Stimulated activated CD8-positive, alpha-beta memory T cell treated with anti-CD3 and anti-CD28 coated beads, Interleukin-4, amount 100 ng/mL, for 24 hours (primary cell): Measurements from ENCODE around the gene ADRB2.
"Not testable (repeated sequence)": the region's sequence is repeated elsewhere in the genome, so short reads cannot be mapped to it uniquely, and the experiment has no call there.

Experiments used
- DNase-seq: peaks from one replicate; pipeline ENCODE4 v3.0.0-alpha.2; 2020; ENCODE audit warnings: low read depth

The ADRB2 gene

GRCh38 chr5:148856009-148856367 is 29.6 kb downstream of the ADRB2 start:
- DNase-seq = no peak

- DNase-seq = no peak
Observed at GRCh38 chr5:148856424-148856823, 30.0 kb downstream of the ADRB2 start.

GRCh38 chr5:148857474-148857873 is 31.1 kb downstream of the ADRB2 start:
- no peak for DNase-seq

GRCh38 chr5:148858106-148858505 is 31.7 kb downstream of the ADRB2 start:
- no peak for DNase-seq

GRCh38 chr5:148858547-148858946 is 32.1 kb downstream of the ADRB2 start:
- no peak for DNase-seq

GRCh38 chr5:148859703-148860102 is 33.3 kb downstream of the ADRB2 start:
- no peak for DNase-seq

- DNase-seq = no peak
Observed at GRCh38 chr5:148860599-148860998, 34.2 kb downstream of the ADRB2 start.

- DNase-seq = no peak
Observed at GRCh38 chr5:148861088-148861487, 34.7 kb downstream of the ADRB2 start.

GRCh38 chr5:148861696-148862095 is 35.3 kb downstream of the ADRB2 start:
- no peak for DNase-seq

GRCh38 chr5:148864113-148864841 is 37.9 kb downstream of the ADRB2 start:
- DNase-seq = no peak

- DNase-seq = no peak
Observed at GRCh38 chr5:148866024-148866423, 39.6 kb downstream of the ADRB2 start.

- DNase-seq = no peak
Observed at GRCh38 chr5:148873120-148873519, 46.7 kb downstream of the ADRB2 start.

GRCh38 chr5:148873690-148874485 is 47.5 kb downstream of the ADRB2 start:
- no peak for DNase-seq

- no peak for DNase-seq
Observed at GRCh38 chr5:148875205-148875875, 48.9 kb downstream of the ADRB2 start.

- not testable (repeated sequence) for DNase-seq
Observed at GRCh38 chr5:148877436-148877835, 51.0 kb downstream of the ADRB2 start.
